Thyroid gland (tissue), 4 donors: ENCODE measurements around the gene CYP2D6. TPM values are rescaled to one million over a fixed set of nuclear protein-coding genes. Genes with fewer than 3 reads are reported as not detected.
"Not testable (repeated sequence)": the region's sequence is repeated elsewhere in the genome, so short reads cannot be mapped to it uniquely, and the experiment has no call there.

Experiments
- DNase-seq, 2 donors: peaks; one replicate each; pipeline ENCODE4 v3.0.0-alpha.2; 2019
- H3K27ac ChIP-seq, 3 donors: fragments of 200-600 bp; sonication (generic); 1 replicate in 2 of 3; 2 replicates in 1 of 3; pipeline ENCODE4 v1.5.1; 2016 to 2019; ENCODE audit warnings: mild to moderate bottlenecking in 1 of 3, moderate library complexity in 1 of 3
- H3K27me3 ChIP-seq: fragments of 200-600 bp; sonication (generic); one replicate; pipeline ENCODE4 v1.5.1; 2019
- H3K36me3 ChIP-seq, 2 donors: fragments of 200-600 bp; sonication (generic); one replicate each; pipeline ENCODE4 v1.5.1; 2016 to 2019
- H3K4me1 ChIP-seq, 2 donors: fragments of 200-600 bp; sonication (generic); one replicate each; pipeline ENCODE4 v1.5.1; 2017 to 2019
- H3K4me3 ChIP-seq, 3 donors: fragments of 200-600 bp; sonication (generic); replicated peaks in 1 of 3; 1 replicate in 2 of 3; 2 replicates in 1 of 3; pipeline ENCODE4 v1.5.1; 2016; ENCODE audit warnings: mild to moderate bottlenecking in 1 of 3
- H3K9me3 ChIP-seq: fragments of 200-600 bp; sonication (generic); one replicate; pipeline ENCODE4 v1.5.1; 2017
- CTCF ChIP-seq, 6 experiments: fragments of 200-600 bp in 3 of 6; fragments of 450-650 bp in 3 of 6; sonication (generic) in 3 of 6; IDR thresholded peaks; one replicate each; pipeline ENCODE4 v1.5.1; 2016 to 2019; ENCODE audit warnings: antibody characterized with exemption in 6 of 6, mild to moderate bottlenecking in 2 of 6, inconsistent platforms in 1 of 6, moderate library complexity in 1 of 6
- POLR2A ChIP-seq, 2 donors: fragments of 450-650 bp; IDR thresholded peaks; one replicate each; pipeline ENCODE4 v1.6.1; 2017; ENCODE audit warnings: antibody characterized with exemption in 2 of 2, mild to moderate bottlenecking in 2 of 2, moderate library complexity in 1 of 2
- WGBS, 2 donors: methylation state at CpG; one replicate each; pipeline ENCODE4 v1.1.5; 2017; 5-methylcytosine and 5-hydroxymethylcytosine counted together
- intact Hi-C: fragments of 100-400 bp; cut with DNase I; formaldehyde crosslinking; loops from one replicate; pipeline ENCODE4 v1.15.1; 2023
- total RNA-seq, 4 donors: library from RNA; depleted of rRNA; stranded (reverse); fragments of >200 nt; gene quantifications; one replicate each; pipeline ENCODE4 v1.2.3, GENCODE V29; 2016

CYP2D6 gene
- total RNA-seq, 4 donors from 2014 or later = 0.73 to 2.7 (median 1.6) TPM

DNA sequence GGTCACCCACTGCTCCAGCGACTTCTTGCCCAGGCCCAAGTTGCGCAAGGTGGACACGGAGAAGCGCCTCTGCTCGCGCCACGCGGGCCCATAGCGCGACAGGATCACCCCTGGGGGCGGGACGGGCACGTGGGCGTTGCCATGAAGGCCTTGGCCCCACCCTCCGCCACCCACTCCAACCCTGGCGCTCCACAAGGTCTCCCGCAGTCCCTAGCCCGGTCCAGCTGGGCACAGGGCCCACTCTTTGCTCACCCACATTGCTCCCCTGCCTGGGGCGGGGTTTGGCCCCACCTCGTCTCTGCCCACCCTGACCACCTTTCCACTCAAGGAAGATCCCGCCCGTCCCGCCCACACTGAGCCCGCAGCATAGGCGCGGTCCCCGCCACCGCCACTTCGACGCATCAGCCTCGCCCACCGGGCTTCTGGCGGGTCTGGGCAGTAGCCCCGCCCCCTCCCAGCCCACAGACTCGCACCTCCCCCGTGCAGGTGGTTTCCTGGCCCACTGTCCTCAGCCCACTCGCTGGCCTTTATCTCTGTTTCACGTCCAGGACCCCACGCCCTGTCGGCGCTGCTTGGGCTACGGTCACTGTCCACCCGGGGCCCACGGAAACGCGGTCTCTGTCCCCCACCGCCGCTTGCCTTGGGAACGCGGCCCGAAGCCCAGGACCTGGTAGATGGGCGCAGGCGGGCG, 12.3 kb upstream of the CYP2D6 start:
- Histone ChIP-seq H3K4me3 (no peak overlapping the region), H3K27me3 (no peaks in the 10 kb centered on the region), H3K36me3 (no peaks in the 10 kb centered on the region), H3K4me1 (no peaks in the 10 kb centered on the region), H3K27ac (no peak overlapping the region), H3K9me3 (no peaks in the 10 kb centered on the region)
- no peak for DNase-seq
- TF ChIP-seq CTCF (IDR thresholded peaks at IDR 0.05) (no peak), POLR2A (IDR thresholded peaks at IDR 0.05) (no peak)
- intact Hi-C loops = no loop called here
- WGBS, 2 donors = 87 to 92% methylated on average over 45 to 48 of the region's 54 CpGs

DNA sequence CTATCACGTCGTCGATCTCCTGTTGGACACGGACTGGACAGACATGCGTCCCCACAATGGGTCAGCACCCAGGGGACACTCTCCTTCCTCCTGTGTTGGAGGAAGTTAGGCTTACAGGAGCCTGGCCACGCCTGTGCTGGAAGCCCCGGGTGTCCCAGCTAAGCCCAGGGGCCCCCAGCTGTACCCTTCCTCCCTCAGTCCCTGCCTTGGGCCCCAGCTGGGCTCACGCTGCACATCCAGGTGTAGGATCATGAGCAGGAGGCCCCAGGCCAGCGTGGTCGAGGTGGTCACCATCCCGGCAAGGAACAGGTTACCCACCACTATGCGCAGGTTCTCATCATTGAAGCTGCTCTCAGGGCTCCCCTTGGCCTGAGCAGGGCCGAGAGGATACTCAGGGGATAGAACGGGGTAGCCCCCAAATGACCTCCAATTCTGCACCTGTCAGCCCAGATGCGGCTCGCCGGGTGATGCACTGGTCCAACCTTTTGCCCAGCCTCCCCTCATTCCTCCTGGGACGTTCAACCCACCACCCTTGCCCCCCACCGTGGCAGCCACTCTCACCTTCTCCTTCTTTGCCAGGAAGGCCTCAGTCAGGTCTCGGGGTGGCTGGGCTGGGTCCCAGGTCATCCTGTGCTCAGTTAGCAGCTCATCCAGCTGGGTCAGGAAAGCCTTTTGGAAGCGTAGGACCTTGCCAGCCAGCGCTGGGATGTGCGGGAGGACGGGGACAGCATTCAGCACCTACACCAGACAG, 10.9 kb upstream of the CYP2D6 start:
- intact Hi-C loops, H3K9me3 ChIP-seq, H3K4me3 ChIP-seq, DNase-seq, H3K36me3 ChIP-seq, H3K27me3 ChIP-seq, H3K27ac ChIP-seq, H3K4me1 ChIP-seq: not testable (repeated sequence)
- 91 to 93% methylated on average over 8 to 18 of the region's 24 CpGs for WGBS, 2 donors

DNA sequence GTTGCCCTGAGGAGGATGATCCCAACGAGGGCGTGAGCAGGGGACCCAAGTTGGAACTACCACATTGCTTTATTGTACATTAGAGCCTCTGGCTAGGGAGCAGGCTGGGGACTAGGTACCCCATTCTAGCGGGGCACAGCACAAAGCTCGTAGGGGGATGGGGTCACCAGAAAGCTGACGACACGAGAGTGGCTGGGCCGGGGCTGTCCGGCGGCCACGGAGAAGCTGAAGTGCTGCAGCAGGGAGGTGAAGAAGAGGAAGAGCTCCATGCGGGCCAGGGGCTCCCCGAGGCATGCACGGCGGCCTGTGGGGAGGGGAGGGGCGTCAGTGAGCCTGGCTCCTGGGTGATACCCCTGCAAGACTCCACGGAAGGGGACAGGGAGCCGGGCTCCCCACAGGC, 9.5 kb upstream of the CYP2D6 start:
- H3K9me3 ChIP-seq, H3K36me3 ChIP-seq, intact Hi-C loops, H3K4me3 ChIP-seq, H3K27me3 ChIP-seq, DNase-seq, H3K4me1 ChIP-seq, H3K27ac ChIP-seq: not testable (repeated sequence)
- WGBS, 2 donors = 87 to 90% methylated on average over 7 to 14 of the region's 17 CpGs

DNA sequence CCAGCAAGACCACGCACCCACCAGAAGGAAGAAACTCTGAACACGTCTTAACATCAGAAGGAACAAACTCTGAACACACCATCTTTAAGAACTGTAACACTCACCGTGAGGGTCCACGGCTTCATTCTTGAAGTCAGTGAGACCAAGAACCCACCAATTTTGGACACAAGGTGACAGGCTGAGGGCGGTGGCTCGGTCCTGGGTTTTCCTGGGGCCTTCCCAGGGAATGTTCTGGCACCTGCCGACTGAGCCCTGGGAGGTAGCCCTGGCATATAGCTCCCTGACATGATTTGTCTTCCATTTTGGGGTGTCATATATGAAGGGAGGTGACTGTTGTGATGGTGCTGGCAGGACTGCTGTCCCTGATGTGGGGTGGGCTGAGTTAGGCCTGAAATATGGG, 8.9 kb upstream of the CYP2D6 start:
- DNase-seq, intact Hi-C loops, H3K27me3 ChIP-seq, H3K36me3 ChIP-seq, H3K9me3 ChIP-seq, H3K4me1 ChIP-seq, H3K27ac ChIP-seq, H3K4me3 ChIP-seq: not testable (repeated sequence)
- 79 to 88% methylated on average over 6 to 7 of the region's 7 CpGs for WGBS, 2 donors

DNA sequence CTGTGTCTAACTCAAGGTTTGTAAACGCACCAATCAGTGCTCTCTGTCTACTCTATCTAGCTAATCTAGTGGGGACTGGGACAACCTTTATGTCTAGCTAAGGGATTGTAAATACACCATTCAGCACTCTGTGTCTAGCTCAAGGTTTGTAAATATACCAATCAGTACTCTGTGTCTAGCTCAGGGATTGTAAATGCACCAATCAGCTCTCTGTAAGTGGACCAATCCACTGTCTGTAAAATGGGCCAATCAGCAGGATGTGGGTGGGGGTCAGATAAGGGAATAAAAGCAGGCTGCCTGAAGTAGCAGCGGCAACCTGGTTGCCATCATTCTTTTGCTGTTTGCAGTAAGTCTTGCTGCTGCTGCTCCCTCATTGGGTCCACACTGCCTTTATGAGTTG, 8.4 kb upstream of the CYP2D6 start:
- no peak for DNase-seq
- TF ChIP-seq POLR2A (IDR thresholded peaks at IDR 0.05) = no peak
- no peak for TF ChIP-seq CTCF (IDR thresholded peaks at IDR 0.05)
- H3K27me3 ChIP-seq = no peaks in the 10 kb centered on the region
- no peaks in the 10 kb centered on the region for H3K4me1 ChIP-seq
- H3K36me3 ChIP-seq = no peaks in the 10 kb centered on the region
- H3K4me3 ChIP-seq = no peak overlapping the region
- intact Hi-C loops = no loop called here
- 90 to 92% methylated on average over 2 of the region's 2 CpGs for WGBS, 2 donors
- no peaks in the 10 kb centered on the region for H3K9me3 ChIP-seq
- H3K27ac ChIP-seq = no peak overlapping the region

DNA sequence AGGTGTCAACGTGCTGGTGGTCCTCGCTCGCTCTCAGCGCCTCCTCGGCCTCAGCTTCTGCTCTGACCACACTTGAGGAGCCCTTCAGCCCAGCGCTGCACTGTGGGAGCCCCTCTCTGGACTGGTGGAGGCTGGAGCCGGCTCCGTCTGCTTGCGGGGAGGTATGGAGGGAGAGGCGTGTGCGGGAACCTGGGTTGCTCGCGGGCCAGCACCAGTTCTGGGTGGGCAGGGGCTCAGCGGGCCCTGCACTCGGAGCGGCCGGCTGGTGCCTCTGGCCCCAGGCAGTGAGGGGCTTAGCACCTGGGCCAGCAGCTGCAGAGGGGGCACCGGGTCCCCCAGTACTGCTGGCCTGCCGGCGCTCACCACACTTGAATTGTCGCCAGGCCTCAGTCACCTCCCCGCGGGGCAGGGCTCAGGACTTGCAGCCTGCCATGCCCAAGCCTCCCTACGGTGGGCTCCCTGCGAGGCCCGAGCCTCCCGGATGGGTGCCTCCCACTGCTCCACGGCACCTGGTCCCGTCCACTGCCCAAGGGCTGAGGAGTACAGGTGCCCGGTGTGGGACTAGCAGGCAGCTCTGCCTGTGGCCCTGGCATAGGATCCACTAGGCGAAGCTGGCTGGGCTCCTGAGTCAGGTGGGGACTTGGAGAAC, 7.6 kb upstream of the CYP2D6 start:
- no peaks in the 10 kb centered on the region for H3K4me1 ChIP-seq
- H3K27me3 ChIP-seq = no peaks in the 10 kb centered on the region
- intact Hi-C loops = no loop called here
- 91 to 100% methylated on average over 13 to 17 of the region's 31 CpGs for WGBS, 2 donors
- H3K9me3 ChIP-seq = no peaks in the 10 kb centered on the region
- H3K27ac ChIP-seq = no peak overlapping the region
- H3K4me3 ChIP-seq = no peak overlapping the region
- DNase-seq = no peak
- TF ChIP-seq POLR2A (IDR thresholded peaks at IDR 0.05) = no peak
- no peak for TF ChIP-seq CTCF (IDR thresholded peaks at IDR 0.05)
- no peaks in the 10 kb centered on the region for H3K36me3 ChIP-seq

DNA sequence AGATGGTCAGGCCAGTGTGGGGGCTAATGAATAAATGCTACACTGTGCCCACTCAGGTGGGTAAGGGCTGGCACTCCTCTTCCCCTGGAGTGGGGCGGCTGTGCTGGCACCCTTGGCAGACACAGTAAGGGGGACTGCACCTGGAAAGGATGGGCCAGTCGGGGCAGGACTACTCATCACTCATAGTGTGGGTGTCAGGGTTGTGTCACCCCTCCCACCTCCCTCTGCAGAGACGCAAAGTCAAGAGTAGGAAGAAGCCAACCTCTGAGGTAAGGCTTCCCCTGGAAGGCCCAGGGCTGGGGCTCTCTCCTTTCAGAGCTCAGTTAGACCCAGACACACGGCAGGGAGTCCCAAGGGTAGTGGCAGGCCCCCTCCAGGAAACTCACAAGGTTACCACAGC, 5.1 kb upstream of the CYP2D6 start:
- H3K9me3 ChIP-seq, H3K36me3 ChIP-seq, H3K27me3 ChIP-seq, DNase-seq, intact Hi-C loops, H3K4me1 ChIP-seq, H3K4me3 ChIP-seq, H3K27ac ChIP-seq: not testable (repeated sequence)
- no CpG with 5 or more reads among the region's 4 CpGs for WGBS, 2 donors
